Coronary artery (tissue), 2 donors: ENCODE results near the gene S1PR1.

Experiments used
- DNase-seq: peaks from one replicate; pipeline ENCODE4 v3.0.0-alpha.2; 2017; ENCODE audit warnings: low spot score
- H3K27ac ChIP-seq, 2 donors: fragments of 200-600 bp; sonication (generic); one replicate each; pipeline ENCODE4 v1.5.1; 2016 to 2019
- H3K4me3 ChIP-seq: fragments of 200-600 bp; sonication (generic); 2 replicates; pipeline ENCODE4 v1.5.1; 2016; ENCODE audit warnings: mild to moderate bottlenecking, moderate library complexity
- TF ChIP-seq, protein P1 (sequence below): fragments of 200-600 bp; sonication (generic); IDR thresholded peaks from one replicate; pipeline ENCODE4 v1.5.1; 2019; ENCODE audit warnings: antibody characterized with exemption

Gene S1PR1

DNA sequence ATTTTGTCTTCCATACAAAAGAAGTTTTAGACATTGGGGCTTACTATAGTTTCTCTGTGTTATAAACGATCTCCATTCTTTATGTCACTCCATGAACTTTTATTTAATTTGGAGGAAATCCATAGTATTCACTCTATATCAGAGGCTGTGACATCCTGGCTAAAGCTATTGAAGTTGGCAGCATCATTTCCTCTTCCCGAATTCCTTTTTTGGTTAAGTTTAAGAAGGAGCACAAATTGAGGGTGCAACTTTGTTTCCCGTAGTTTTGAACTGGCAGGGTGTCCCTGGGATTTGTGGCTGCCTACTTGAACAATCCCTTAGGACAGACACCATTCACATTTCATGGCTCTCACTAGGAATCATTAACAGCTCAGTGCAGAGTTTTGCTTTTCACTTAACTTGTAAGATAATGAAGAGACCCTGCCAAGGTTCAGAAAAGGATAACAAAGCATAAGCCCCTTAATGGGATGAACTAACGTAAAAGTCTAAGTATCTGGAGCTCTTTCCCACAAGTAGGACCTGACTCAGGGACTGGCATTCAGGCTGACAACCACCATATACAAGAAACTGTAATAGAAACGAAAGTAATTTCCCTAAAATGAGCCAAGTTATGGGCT, 13.9 kb downstream of the S1PR1 start:
- TF ChIP-seq, protein P1, sequence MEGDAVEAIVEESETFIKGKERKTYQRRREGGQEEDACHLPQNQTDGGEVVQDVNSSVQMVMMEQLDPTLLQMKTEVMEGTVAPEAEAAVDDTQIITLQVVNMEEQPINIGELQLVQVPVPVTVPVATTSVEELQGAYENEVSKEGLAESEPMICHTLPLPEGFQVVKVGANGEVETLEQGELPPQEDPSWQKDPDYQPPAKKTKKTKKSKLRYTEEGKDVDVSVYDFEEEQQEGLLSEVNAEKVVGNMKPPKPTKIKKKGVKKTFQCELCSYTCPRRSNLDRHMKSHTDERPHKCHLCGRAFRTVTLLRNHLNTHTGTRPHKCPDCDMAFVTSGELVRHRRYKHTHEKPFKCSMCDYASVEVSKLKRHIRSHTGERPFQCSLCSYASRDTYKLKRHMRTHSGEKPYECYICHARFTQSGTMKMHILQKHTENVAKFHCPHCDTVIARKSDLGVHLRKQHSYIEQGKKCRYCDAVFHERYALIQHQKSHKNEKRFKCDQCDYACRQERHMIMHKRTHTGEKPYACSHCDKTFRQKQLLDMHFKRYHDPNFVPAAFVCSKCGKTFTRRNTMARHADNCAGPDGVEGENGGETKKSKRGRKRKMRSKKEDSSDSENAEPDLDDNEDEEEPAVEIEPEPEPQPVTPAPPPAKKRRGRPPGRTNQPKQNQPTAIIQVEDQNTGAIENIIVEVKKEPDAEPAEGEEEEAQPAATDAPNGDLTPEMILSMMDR, result no peak
- H3K27ac ChIP-seq, result no peak overlapping the region
- no peak for DNase-seq
- H3K4me3 ChIP-seq, result no peak overlapping the region

DNA sequence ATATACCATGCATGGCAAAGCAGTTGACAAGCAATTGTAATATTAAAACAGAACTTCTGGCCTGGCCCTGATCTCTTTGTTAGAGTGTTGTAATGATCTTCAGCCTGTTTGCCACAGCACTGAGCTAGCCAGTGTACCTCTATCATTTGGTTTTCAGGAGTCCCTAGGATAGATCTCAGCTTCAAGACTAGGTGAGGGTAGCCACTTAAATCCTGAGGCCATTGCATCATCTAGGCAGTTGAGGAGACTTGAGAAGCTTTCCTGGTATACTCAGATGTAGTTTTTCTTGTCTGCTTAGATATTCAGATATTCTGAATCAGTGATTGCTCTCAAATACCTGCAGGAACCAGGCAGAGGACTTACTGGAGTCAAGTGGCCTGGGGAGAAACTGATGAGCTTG, 14.7 kb downstream of the S1PR1 start:
- TF ChIP-seq, protein P1, result no peak
- Histone ChIP-seq H3K27ac (no peak overlapping the region), H3K4me3 (no peak overlapping the region)
- no peak for DNase-seq

DNA sequence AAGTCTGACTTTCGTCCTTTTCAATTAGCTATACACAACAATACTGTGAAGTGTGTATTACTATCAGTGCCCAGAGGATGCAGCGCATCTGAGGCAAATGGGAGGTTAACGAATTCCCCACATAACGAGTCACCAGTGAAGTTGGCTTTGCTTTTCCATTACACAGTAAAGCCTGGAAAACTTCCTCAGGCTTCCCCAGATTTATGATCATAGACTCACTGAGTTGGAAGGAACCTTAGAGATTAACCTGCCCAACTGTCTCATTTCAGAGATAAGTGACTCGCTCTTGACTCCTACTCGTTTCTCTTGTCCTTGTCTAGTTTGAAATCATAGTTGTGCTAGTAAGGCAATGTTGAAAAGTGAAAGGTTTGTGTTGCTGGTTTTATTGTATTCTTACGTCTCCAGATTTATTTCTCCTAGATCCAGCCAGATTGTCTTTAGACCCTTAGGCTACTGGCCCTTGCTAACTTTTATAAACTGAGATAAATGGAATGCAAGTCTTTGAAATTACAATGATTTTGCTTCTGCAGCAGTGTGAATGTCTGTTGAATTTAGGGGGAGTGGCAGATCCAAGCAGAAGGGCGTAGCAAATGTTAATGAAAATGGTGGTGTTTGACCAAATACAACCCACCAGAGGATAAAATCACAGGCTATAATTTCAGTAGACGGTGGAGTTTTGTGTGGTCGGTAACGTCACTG, 17.3 kb downstream of the S1PR1 start:
- H3K27ac ChIP-seq, result no peak overlapping the region
- TF ChIP-seq, protein P1, result no peak
- H3K4me3 ChIP-seq, result no peak overlapping the region
- DNase-seq, result no peak

DNA sequence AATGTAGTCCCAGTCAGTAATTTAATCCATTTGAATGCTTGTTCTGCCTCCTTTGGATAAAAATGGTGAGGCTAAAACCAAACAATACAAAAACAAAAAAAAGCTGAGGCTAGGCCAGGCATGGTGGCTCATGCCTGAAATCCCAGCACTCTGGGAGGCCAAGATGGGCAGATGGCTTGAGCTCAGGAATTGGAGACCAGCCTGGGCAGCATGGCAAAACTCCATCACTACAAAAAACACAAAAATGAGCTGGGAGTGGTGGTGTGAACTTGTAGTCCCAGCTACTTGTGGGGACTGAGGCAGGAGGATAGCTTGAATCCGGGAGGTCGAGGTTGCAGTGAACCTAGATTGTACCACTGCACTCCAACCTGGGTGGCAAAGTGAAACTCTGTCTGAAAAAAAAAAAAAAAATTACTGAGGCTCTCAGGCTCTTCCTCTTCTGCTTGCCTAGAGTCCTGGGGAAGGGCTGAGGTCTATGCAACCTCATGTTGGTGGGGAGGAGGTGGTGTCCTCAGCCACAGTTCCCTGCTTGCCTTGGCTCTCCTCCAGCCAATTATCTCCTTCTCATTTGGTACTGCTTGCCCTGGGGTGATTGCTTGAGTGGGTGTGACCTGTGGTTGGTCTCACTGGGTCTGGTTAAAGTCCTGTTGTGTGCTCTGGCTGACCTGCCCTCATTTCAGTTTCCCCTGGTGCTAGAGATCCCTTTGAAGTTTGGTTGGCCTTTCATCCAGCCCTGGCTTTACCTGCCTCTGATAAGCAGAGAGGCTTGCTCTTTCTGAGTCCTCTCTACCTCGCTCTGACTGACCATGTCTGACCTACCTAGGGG, 20.9 kb downstream of the S1PR1 start:
- no peak overlapping the region for H3K27ac ChIP-seq
- TF ChIP-seq, protein P1, result no peak
- no peak for DNase-seq

DNA sequence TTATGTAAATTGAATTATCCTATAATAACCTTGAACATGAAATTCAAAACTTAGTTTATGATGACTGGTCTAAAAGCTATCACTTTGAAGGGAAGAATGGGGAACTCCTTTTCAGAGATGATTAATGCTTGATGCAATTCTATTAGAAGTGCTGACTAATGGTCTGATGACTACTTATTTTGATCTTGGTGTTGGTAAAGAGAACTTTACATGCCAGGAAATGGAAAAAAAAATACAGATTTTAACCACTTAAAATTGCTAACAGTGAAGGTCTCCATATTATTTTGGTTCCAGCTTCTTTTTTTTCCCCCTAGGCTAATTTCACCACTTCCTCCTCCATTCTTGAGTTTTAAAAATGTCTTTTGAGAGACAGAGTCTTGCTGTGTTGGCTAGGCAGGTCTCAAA, 22.9 kb downstream of the S1PR1 start:
- Histone ChIP-seq H3K4me3 (no peak overlapping the region), H3K27ac (no peak overlapping the region)
- no peak for DNase-seq
- TF ChIP-seq, protein P1, result no peak

More for the DNA sequence above, 20.9 kb downstream of the S1PR1 start:
- no peak overlapping the region for H3K4me3 ChIP-seq

DNA sequence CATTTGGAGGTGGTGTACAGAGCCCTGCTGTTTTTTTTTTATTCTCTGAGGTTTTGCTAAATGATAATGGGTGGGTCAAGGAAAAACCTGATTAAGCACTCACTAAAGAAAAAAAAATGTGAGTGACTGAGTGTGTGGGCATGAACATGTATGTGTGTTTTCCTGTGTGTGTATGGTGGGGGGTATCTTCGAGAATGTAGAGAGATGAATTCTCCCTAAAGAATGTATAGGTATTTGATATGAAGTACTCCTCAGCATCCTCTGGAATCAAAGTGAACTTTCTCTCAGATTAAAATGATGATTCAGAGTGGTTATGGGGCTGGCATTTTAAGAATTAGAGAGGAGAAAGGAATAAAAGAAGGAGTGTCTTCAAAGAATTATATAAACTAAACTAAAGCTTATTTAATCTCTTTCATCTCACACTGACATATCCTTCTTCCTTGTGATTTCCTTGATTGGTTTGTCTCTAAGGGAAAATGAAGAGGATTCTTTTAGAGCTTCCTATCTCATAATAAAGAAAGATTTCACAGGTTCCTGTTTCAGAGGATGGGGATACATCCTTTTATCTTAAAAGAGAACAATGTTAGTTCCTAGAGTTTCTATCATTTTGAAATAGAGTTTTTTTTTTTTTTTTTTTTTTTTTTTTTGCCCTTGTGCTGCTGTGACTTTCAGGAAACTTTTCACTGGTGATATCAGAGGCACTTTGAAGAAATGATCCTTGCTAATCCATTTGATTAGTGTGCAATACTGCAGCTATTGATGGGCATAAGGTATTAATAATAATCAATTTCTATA, 23.9 kb downstream of the S1PR1 start:
- Histone ChIP-seq H3K27ac (no peak overlapping the region), H3K4me3 (no peak overlapping the region)
- TF ChIP-seq, protein P1, result no peak
- no peak for DNase-seq
